Measurements from ENCODE around the gene CD24.

The CD24 gene

GRCh38 chr6:106939848-106940247, 34.7 kb downstream of the CD24 start:
- Histone ChIP-seq H3K9me2 (ENCODE audit: low read depth, low read length) (no peaks in the 10 kb centered on the region), H3K27ac (ENCODE audit: low read depth, low read length, poor library complexity, severe bottlenecking) (no peak overlapping the region), H3K36me3 (ENCODE audit: insufficient read depth, low read length) (no peaks in the 10 kb centered on the region; the same call in 1 of the 2 replicates), H2AFZ (ENCODE audit: low read length) (no peak overlapping the region), H3K4me3 (ENCODE audit: low read depth, low read length, poor library complexity, severe bottlenecking) (no peak overlapping the region), H3K27me3 (ENCODE audit: insufficient read depth, low read length) (no peaks in the 10 kb centered on the region), H4K20me1 (ENCODE audit: insufficient read depth, low read length) (no peaks in the 10 kb centered on the region), H3K79me2 (ENCODE audit: insufficient read depth, low read length) (no peaks in the 10 kb centered on the region), H3K9me3 (ENCODE audit: low read length) (no peaks in the 10 kb centered on the region), H3F3A (ENCODE audit: insufficient read depth, low read length) (no peaks in the 10 kb centered on the region), H3K4me2 (ENCODE audit: low read length) (no peak overlapping the region), H3K9ac (ENCODE audit: low read length) (no peak overlapping the region), H3K4me1 (ENCODE audit: insufficient read depth, low read length, severe bottlenecking) (peaks cover 6% of the 10 kb centered on the region)
- TF ChIP-seq, protein P1, sequence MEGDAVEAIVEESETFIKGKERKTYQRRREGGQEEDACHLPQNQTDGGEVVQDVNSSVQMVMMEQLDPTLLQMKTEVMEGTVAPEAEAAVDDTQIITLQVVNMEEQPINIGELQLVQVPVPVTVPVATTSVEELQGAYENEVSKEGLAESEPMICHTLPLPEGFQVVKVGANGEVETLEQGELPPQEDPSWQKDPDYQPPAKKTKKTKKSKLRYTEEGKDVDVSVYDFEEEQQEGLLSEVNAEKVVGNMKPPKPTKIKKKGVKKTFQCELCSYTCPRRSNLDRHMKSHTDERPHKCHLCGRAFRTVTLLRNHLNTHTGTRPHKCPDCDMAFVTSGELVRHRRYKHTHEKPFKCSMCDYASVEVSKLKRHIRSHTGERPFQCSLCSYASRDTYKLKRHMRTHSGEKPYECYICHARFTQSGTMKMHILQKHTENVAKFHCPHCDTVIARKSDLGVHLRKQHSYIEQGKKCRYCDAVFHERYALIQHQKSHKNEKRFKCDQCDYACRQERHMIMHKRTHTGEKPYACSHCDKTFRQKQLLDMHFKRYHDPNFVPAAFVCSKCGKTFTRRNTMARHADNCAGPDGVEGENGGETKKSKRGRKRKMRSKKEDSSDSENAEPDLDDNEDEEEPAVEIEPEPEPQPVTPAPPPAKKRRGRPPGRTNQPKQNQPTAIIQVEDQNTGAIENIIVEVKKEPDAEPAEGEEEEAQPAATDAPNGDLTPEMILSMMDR (IDR thresholded peaks at IDR 0.05; ENCODE audit: low read length), result no peak
- no peak for TF ChIP-seq EZH2 (IDR thresholded peaks at IDR 0.05; ENCODE audit: borderline replicate concordance, low read length)

DNA sequence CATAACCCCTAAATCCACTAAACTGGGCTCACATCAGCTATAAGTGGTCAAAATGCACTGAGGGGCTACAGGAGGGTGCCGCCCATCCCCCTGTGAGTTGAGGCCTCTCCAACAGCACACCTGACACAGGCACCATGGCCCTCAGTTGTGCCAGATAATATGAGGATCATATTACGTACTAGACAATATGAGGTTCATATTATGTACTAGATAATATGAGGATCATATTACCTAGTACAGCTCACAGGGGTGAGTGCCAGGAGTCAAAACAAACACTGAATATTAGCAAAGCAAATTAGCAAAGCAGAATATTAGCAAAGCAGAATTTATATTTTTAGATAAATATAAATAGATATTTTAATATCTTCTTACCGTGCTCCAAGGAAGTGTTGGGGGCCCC, 35.3 kb downstream of the CD24 start:
- no peak overlapping the region for H2AFZ ChIP-seq (ENCODE audit: low read length)
- no peaks in the 10 kb centered on the region for H3K79me2 ChIP-seq (ENCODE audit: insufficient read depth, low read length)
- no peaks in the 10 kb centered on the region for H3K27me3 ChIP-seq (ENCODE audit: insufficient read depth, low read length)
- no peak overlapping the region for H3K27ac ChIP-seq (ENCODE audit: low read depth, low read length, poor library complexity, severe bottlenecking)
- no peak overlapping the region for H3K9ac ChIP-seq (ENCODE audit: low read length)
- H4K20me1 ChIP-seq (ENCODE audit: insufficient read depth, low read length), result no peaks in the 10 kb centered on the region
- H3K36me3 ChIP-seq (ENCODE audit: insufficient read depth, low read length), result no peaks in the 10 kb centered on the region
- H3K4me1 ChIP-seq (ENCODE audit: insufficient read depth, low read length, severe bottlenecking), result peaks cover 6% of the 10 kb centered on the region
- H3K4me3 ChIP-seq (ENCODE audit: low read depth, low read length, poor library complexity, severe bottlenecking), result no peak overlapping the region
- TF ChIP-seq, protein P1 (IDR thresholded peaks at IDR 0.05; ENCODE audit: low read length), result no peak
- TF ChIP-seq EZH2 (IDR thresholded peaks at IDR 0.05; ENCODE audit: borderline replicate concordance, low read length), result no peak
- H3K4me2 ChIP-seq (ENCODE audit: low read length), result no peak overlapping the region
- no peaks in the 10 kb centered on the region for H3F3A ChIP-seq (ENCODE audit: insufficient read depth, low read length)
- no peaks in the 10 kb centered on the region for H3K9me2 ChIP-seq (ENCODE audit: low read depth, low read length)
- no peaks in the 10 kb centered on the region for H3K9me3 ChIP-seq (ENCODE audit: low read length)

- no peaks in the 10 kb centered on the region for H3K4me1 ChIP-seq (ENCODE audit: insufficient read depth, low read length, severe bottlenecking)
- H3K36me3 ChIP-seq (ENCODE audit: insufficient read depth, low read length), result no peaks in the 10 kb centered on the region
- no peak overlapping the region for H2AFZ ChIP-seq (ENCODE audit: low read length)
- no peak overlapping the region for H3K4me2 ChIP-seq (ENCODE audit: low read length)
- H3F3A ChIP-seq (ENCODE audit: insufficient read depth, low read length), result no peaks in the 10 kb centered on the region
- no peaks in the 10 kb centered on the region for H3K27me3 ChIP-seq (ENCODE audit: insufficient read depth, low read length)
- no peaks in the 10 kb centered on the region for H3K9me2 ChIP-seq (ENCODE audit: low read depth, low read length)
- no peaks in the 10 kb centered on the region for H3K9me3 ChIP-seq (ENCODE audit: low read length)
- H3K79me2 ChIP-seq (ENCODE audit: insufficient read depth, low read length), result no peaks in the 10 kb centered on the region
- no peak overlapping the region for H3K9ac ChIP-seq (ENCODE audit: low read length)
- H3K4me3 ChIP-seq (ENCODE audit: low read depth, low read length, poor library complexity, severe bottlenecking), result no peak overlapping the region
- H4K20me1 ChIP-seq (ENCODE audit: insufficient read depth, low read length), result no peaks in the 10 kb centered on the region
- no peak overlapping the region for H3K27ac ChIP-seq (ENCODE audit: low read depth, low read length, poor library complexity, severe bottlenecking)
- TF ChIP-seq, protein P1 (IDR thresholded peaks at IDR 0.05; ENCODE audit: low read length), result no peak
These were observed 46.8 kb downstream of the CD24 start for GRCh38 chr6:106927531-106928398.
